OCI-LY1 (cell line): Measurements from ENCODE around the gene TXNDC11.

Source experiments
- H2AFZ ChIP-seq: fragments of 200-600 bp; sonication (generic), shearing (Covaris generic); 2 replicates; pipeline ENCODE4 v1.6.0; 2014; ENCODE audit warnings: antibody characterized with exemption, mild to moderate bottlenecking, low read length
- H3F3A ChIP-seq: fragments of 200-600 bp; sonication (generic), shearing (Covaris generic); 2 replicates; pipeline ENCODE4 v1.6.0; 2014; ENCODE audit warnings: mild to moderate bottlenecking, antibody characterized with exemption, low read length, moderate library complexity; ENCODE audit not compliant: insufficient read depth
- H3K27ac ChIP-seq: fragments of 200-600 bp; sonication (generic); 2 replicates; pipeline ENCODE4 v1.5.1; 2014; ENCODE audit warnings: low read length, mixed run types, mild to moderate bottlenecking, low read depth; ENCODE audit not compliant: poor library complexity, severe bottlenecking
- H3K27me3 ChIP-seq: fragments of 200-600 bp; sonication (generic); 2 replicates; pipeline ENCODE4 v1.6.0; 2014; ENCODE audit warnings: antibody characterized with exemption, mild to moderate bottlenecking, low read length, moderate library complexity; ENCODE audit not compliant: insufficient read depth
- H3K36me3 ChIP-seq: fragments of 200-600 bp; sonication (generic); 2 replicates; pipeline ENCODE4 v1.6.1; 2014; ENCODE audit warnings: mild to moderate bottlenecking, antibody characterized with exemption, low read length, moderate library complexity, mixed read lengths; ENCODE audit not compliant: insufficient read depth
- H3K4me1 ChIP-seq: fragments of 200-600 bp; sonication (generic); 2 replicates; pipeline ENCODE4 v1.5.1; 2014; ENCODE audit warnings: mild to moderate bottlenecking, low read length, moderate library complexity; ENCODE audit not compliant: insufficient read depth, severe bottlenecking
- H3K4me2 ChIP-seq: fragments of 200-600 bp; sonication (generic), shearing (Covaris generic); 2 replicates; pipeline ENCODE4 v1.6.1; 2014; ENCODE audit warnings: low read length
- H3K4me3 ChIP-seq: fragments of 200-600 bp; sonication (generic); 2 replicates; pipeline ENCODE4 v1.5.1; 2014; ENCODE audit warnings: low read length, low read depth, mild to moderate bottlenecking, mixed read lengths; ENCODE audit not compliant: poor library complexity, severe bottlenecking
- H3K79me2 ChIP-seq: fragments of 200-600 bp; shearing (Covaris generic); 2 replicates; pipeline ENCODE4 v1.6.1; 2016; ENCODE audit warnings: mixed run types, low read length, mixed read lengths; ENCODE audit not compliant: insufficient read depth
- H3K9ac ChIP-seq: fragments of 200-600 bp; sonication (generic), shearing (Covaris generic); 2 replicates; pipeline ENCODE4 v1.6.1; 2014; ENCODE audit warnings: mild to moderate bottlenecking, low read length, mixed read lengths
- H3K9me2 ChIP-seq: fragments of 200-600 bp; sonication (generic), shearing (Covaris generic); 2 replicates; pipeline ENCODE4 v1.6.1; 2014; ENCODE audit warnings: low read depth, mild to moderate bottlenecking, low read length, mixed read lengths
- H3K9me3 ChIP-seq: fragments of 200-600 bp; shearing (Covaris generic); 2 replicates; pipeline ENCODE4 v1.6.1; 2014; ENCODE audit warnings: low read length, mixed read lengths
- H4K20me1 ChIP-seq: fragments of 200-600 bp; sonication (generic), shearing (Covaris generic); 2 replicates; pipeline ENCODE4 v1.6.0; 2016; ENCODE audit warnings: mild to moderate bottlenecking, low read length; ENCODE audit not compliant: insufficient read depth
- EZH2 ChIP-seq: fragments of 200-600 bp; sonication (generic), shearing (Covaris generic); IDR thresholded peaks from 2 replicates; pipeline ENCODE4 v1.8.0; 2017; ENCODE audit warnings: borderline replicate concordance, mixed run types, mild to moderate bottlenecking, antibody characterized with exemption, low read length, moderate library complexity, mixed read lengths
- TF ChIP-seq, protein P1 (sequence below): fragments of 200-600 bp; sonication (generic), shearing (Covaris generic); IDR thresholded peaks from 2 replicates; pipeline ENCODE4 v1.5.1; 2017; ENCODE audit warnings: mild to moderate bottlenecking, antibody characterized with exemption, low read length, moderate library complexity, mixed read lengths

TXNDC11 gene

GRCh38 chr16:11635113-11635652 is 107.5 kb downstream of the TXNDC11 start:
- Histone ChIP-seq H3F3A (no peaks in the 10 kb centered on the region), H3K4me3 (no peak overlapping the region), H3K4me2 (no peak overlapping the region), H3K9me2 (no peaks in the 10 kb centered on the region), H3K27me3 (no peaks in the 10 kb centered on the region), H3K4me1 (peaks cover 30% of the 10 kb centered on the region), H3K27ac (no peak overlapping the region), H4K20me1 (no peaks in the 10 kb centered on the region), H3K36me3 (no peaks in the 10 kb centered on the region; the same call in 1 of the 2 replicates), H3K9me3 (no peaks in the 10 kb centered on the region), H3K9ac (no peak overlapping the region), H2AFZ (no peak overlapping the region), H3K79me2 (no peaks in the 10 kb centered on the region)
- no peak for TF ChIP-seq EZH2
- TF ChIP-seq, protein P1, sequence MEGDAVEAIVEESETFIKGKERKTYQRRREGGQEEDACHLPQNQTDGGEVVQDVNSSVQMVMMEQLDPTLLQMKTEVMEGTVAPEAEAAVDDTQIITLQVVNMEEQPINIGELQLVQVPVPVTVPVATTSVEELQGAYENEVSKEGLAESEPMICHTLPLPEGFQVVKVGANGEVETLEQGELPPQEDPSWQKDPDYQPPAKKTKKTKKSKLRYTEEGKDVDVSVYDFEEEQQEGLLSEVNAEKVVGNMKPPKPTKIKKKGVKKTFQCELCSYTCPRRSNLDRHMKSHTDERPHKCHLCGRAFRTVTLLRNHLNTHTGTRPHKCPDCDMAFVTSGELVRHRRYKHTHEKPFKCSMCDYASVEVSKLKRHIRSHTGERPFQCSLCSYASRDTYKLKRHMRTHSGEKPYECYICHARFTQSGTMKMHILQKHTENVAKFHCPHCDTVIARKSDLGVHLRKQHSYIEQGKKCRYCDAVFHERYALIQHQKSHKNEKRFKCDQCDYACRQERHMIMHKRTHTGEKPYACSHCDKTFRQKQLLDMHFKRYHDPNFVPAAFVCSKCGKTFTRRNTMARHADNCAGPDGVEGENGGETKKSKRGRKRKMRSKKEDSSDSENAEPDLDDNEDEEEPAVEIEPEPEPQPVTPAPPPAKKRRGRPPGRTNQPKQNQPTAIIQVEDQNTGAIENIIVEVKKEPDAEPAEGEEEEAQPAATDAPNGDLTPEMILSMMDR = no peak

GRCh38 chr16:11634312-11634711 is 108.3 kb downstream of the TXNDC11 start:
- no peaks in the 10 kb centered on the region for H3K79me2 ChIP-seq
- peaks cover 39% of the 10 kb centered on the region for H3K4me1 ChIP-seq
- no peaks in the 10 kb centered on the region for H3K27me3 ChIP-seq
- no peaks in the 10 kb centered on the region; the same call in 1 of the 2 replicates for H3K36me3 ChIP-seq
- H3K4me2 ChIP-seq = no peak overlapping the region; the same call in 1 of the 2 replicates
- H3K9me2 ChIP-seq = no peaks in the 10 kb centered on the region
- no peaks in the 10 kb centered on the region for H4K20me1 ChIP-seq
- TF ChIP-seq, protein P1 = no peak
- no peak for TF ChIP-seq EZH2
- H2AFZ ChIP-seq = no peak overlapping the region
- H3F3A ChIP-seq = no peaks in the 10 kb centered on the region
- H3K4me3 ChIP-seq = no peak overlapping the region
- H3K27ac ChIP-seq = no peak overlapping the region
- H3K9me3 ChIP-seq = no peaks in the 10 kb centered on the region
- H3K9ac ChIP-seq = no peak overlapping the region

DNA sequence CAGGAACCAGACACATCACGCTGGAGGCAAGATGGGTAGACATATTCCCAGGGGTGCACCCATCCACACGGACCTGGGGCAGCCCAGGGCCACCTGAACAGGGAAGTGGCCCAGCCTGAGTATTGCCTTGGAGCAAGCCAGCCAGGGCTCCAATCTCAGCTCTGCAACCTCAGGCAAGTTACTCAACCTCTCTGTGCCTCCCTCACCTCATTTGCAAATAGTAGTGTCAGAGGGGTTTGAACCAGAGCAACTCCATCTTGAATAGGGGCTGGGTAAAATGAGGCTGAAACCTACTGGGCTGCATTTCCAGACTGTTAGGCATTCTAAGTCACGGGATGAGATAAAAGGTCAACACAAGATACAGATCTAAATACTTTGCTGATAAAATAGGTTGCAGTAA is 109.5 kb downstream of the TXNDC11 start:
- Histone ChIP-seq H3K9ac (no peak overlapping the region), H3K4me3 (no peak overlapping the region), H3K36me3 (no peaks in the 10 kb centered on the region; the same call in 1 of the 2 replicates), H3F3A (no peaks in the 10 kb centered on the region), H4K20me1 (no peaks in the 10 kb centered on the region), H3K9me2 (no peaks in the 10 kb centered on the region), H3K4me1 (peaks cover 44% of the 10 kb centered on the region), H3K9me3 (no peaks in the 10 kb centered on the region), H3K27ac (no peak overlapping the region), H2AFZ (no peak overlapping the region), H3K27me3 (no peaks in the 10 kb centered on the region), H3K79me2 (no peaks in the 10 kb centered on the region), H3K4me2 (no peak overlapping the region)
- TF ChIP-seq, protein P1 = no peak
- no peak for TF ChIP-seq EZH2
